ENCODE data around the gene MZF1.

- TF ChIP-seq CTCF (IDR thresholded peaks at IDR 0.05; ENCODE audit: insufficient read depth, low read depth, low read length) (no peak), EZH2 (IDR thresholded peaks at IDR 0.05; ENCODE audit: insufficient read depth, low read length) (no peak)
Measured at GRCh38 chr19:58571575-58571947, 1.6 kb downstream of the MZF1 start.
